GM19239 (cell line): ENCODE measurements around the gene RETREG1.

Experiments used
- DNase-seq: peaks from one replicate; pipeline ENCODE4 v3.0.0; 2011; ENCODE audit warnings: low spot score; ENCODE audit not compliant: insufficient read length
- FAIRE-seq: peaks from 2 replicates; lab custom pipeline; 2011; peaks lifted over from hg19 to GRCh38; lab: Jason Lieb, UNC

The RETREG1 gene

GRCh38 chr5:16588434-16589214, 28.2 kb downstream of the RETREG1 start:
- FAIRE-seq (no peak), DNase-seq (no peak)

GRCh38 chr5:16586556-16586955, 30.2 kb downstream of the RETREG1 start:
- FAIRE-seq (no peak), DNase-seq (no peak)

- peak; percentile 4 for DNase-seq
- peak; percentile 78 for FAIRE-seq
Measured at GRCh38 chr5:16585041-16585667, 31.6 kb downstream of the RETREG1 start.

DNA sequence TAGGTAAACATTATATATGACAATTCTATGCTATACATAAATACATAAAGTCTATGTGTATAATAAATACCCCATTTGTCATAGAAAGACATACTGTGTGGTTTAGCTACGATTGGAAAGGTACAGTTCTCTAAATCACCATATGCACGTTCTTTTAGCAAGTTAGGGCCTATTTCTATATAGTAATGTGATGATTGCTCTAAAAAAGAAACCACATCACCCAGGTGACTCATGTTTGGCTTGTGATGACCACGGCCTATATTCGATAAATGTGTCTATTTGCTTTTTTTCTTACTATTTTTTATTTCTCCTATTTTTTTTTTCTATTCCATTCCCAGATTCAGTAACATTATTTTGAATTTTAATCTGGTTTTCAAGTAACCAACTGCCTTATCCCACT, 34.7 kb downstream of the RETREG1 start:
- DNase-seq (no peak), FAIRE-seq (no peak)

GRCh38 chr5:16580382-16580781, 36.4 kb downstream of the RETREG1 start:
- no peak for FAIRE-seq
- no peak for DNase-seq

DNA sequence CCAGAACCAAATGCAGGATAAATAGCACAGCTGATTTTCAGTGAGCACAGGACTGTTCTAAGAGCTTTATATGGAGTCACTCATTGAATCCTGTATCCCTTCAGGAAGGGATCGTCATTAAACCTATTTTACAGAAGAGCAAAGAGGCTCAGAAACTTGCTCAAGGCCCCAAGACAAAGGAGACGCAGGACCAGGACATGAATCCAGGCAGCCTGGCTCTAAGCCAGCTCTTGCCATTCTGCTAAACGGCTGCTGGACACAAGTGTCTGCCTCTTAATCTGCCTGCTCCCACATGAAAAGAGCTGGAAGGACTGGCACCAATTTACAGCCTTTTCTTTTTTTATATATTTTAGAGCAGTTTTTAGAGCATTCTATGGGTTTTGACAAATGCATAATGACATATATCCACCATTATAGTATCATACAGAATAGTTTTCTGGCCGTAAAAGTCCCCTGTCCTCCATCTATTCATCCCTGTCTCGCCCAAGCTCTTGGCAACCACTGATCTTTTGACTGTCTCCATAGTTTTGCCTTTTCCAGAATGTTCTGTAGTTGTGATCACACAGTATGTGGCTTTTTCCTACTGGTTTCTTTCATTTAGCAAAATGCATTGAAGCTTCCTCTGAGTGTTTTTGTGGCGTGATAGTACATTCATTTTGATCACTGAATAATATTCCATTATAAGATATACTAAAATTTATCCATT, 37.5 kb downstream of the RETREG1 start:
- no peak for FAIRE-seq

DNA sequence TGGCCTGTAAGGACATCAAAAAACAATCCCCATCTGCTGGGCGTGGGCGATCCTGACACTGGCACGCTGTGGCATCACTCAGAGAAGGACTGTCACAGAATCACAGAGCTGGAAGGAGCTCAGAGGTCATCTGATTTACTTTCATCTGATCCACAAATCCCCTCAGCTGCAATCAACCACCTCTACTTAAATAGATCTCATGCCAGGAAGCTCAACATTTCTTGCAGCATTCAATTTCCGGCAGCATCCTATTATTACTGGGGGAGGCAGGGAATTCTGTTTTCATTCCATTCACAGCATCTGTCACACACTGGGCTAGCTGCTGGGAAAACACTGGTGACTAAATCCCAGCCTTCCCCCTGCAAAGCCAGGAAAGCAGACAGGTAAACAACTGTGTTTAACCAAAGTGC, 38.3 kb downstream of the RETREG1 start:
- DNase-seq, result no peak

More for the DNA sequence above, 37.5 kb downstream of the RETREG1 start:
- no peak for DNase-seq

DNA sequence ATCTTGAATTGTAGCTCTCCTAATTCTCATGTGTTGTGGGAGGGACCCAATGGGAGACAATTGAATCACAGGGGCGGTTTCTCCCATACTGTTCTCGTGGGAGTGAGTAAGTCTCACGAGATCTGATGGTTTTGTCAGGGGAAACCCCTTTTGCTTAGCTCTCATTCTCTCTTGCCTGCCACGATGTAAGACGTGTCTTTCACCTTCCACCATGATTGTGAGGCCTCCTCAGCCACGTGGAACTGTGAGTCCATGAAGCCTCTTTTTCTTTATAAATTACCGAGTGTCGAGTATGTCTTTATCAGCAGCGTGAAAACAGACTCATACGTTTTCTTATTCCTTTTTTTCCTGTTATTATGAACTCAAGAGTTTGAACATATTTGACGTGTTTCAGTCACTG, 39.1 kb downstream of the RETREG1 start:
- FAIRE-seq (no peak), DNase-seq (no peak)

More for the DNA sequence above, 38.3 kb downstream of the RETREG1 start:
- no peak for FAIRE-seq

DNA sequence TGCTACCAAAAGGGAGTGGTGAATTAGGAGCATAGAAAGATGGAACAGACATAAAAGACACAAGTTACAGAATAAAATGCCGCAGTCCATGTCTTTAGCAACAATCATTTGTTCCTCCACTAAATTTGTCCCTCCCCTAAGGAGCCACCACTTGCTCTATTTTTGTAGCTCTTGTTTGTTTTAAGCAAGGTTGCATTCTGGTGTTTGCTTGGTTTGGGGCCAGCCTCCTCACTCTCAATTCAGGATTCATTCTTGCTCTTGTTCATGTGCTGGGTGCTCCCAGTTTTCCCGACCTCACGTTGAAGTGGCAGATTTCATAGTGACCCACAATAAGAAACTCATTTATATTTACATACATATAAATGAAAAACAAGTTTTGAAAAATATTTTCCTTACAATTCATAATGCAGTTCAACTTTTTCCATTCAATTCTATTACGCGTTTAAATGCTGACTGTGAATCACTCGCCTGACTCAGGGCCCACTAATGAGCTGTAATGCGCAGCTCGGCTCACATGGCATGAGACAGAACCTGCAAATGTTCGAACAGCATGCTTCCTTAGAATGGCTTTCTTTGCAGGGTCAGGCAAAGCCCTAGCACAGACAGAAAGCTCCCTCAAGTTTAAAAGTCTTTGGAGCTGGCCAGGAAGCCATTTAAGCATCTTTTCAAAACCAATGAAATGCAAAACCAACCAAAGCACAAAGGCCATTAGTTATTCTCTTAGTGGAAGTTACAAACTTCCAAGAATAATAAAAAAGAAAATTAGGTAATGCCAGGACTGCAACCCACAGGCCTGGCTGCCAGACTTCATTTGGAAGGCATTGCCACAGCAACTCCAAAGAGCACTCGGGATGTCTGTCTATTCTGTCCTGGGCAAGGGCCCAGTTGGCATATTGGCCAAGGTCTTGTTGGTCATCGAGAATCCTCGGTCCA, 41.7 kb downstream of the RETREG1 start:
- DNase-seq, result no peak
- no peak for FAIRE-seq

DNA sequence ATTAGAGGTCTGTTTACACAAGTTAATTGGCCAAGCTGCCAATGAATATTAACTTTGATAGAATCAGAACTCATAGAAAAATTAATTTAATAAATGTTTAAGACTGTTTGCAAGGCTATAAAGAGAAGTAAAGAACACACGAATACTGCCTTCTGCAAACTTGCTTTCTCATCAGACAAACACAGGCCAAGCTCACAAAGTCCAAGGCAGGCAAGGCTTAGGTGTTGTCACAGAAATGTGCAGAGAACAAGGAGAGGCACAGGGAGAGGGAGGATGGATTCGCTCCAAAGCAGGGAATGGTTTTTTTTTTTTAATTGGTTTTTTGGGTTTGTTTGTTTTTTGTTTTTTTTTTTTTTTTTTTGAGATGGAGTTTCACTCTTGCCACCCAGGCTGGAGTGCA, 43.4 kb downstream of the RETREG1 start:
- DNase-seq, result no peak
- no peak for FAIRE-seq

- no peak for DNase-seq
- FAIRE-seq, result no peak
Measured at GRCh38 chr5:16572289-16573015, 44.3 kb downstream of the RETREG1 start.

GRCh38 chr5:16571016-16571415, 45.8 kb downstream of the RETREG1 start:
- FAIRE-seq, result no peak
- DNase-seq, result no peak

- DNase-seq (no peak), FAIRE-seq (no peak)
Measured at GRCh38 chr5:16570121-16570815, 46.5 kb downstream of the RETREG1 start.

GRCh38 chr5:16568875-16569580, 47.8 kb downstream of the RETREG1 start:
- DNase-seq, result no peak
- no peak for FAIRE-seq

DNA sequence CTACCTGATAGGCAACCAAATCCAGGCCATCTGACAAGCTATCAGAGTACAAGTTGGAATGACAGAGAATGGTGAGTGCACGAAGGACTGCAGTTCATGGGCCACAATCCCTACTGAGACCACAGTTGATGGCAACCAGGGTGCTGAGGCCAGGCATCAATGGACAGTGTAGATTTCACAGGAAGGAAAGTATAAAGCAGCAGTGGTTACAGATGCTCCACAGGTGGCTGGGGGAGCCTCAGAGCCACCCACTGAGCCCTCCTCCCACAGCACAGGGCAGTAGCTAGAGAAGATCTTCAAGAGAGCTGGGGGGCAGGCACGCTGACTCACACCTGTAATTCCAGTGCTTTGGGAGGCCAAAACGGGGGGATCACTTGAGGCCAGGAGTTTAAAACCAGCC, 49.4 kb downstream of the RETREG1 start:
- FAIRE-seq (no peak), DNase-seq (no peak)

- FAIRE-seq, result no peak
- DNase-seq, result no peak
Measured at GRCh38 chr5:16565118-16565517, 51.7 kb downstream of the RETREG1 start.

GRCh38 chr5:16564248-16564867, 52.4 kb downstream of the RETREG1 start:
- no peak for FAIRE-seq
- no peak for DNase-seq

- no peak for FAIRE-seq
Measured at GRCh38 chr5:16563686-16564085, 53.1 kb downstream of the RETREG1 start.

More at GRCh38 chr5:16563686-16564085, 53.1 kb downstream of the RETREG1 start:
- DNase-seq, result no peak
